Measurements from ENCODE around the gene NUDT9. TPM values are rescaled to one million over a fixed set of nuclear protein-coding genes. Genes with fewer than 3 reads are reported as not detected.
A peak's percentile ranks its signal among the peaks of the same experiment; 100 is the strongest.
"Not testable (repeated sequence)": the region's sequence is repeated elsewhere in the genome, so short reads cannot be mapped to it uniquely, and the experiment has no call there.

NUDT9 gene
- total RNA-seq, 1 experiment from 2014 or later = 28.7 TPM

DNA sequence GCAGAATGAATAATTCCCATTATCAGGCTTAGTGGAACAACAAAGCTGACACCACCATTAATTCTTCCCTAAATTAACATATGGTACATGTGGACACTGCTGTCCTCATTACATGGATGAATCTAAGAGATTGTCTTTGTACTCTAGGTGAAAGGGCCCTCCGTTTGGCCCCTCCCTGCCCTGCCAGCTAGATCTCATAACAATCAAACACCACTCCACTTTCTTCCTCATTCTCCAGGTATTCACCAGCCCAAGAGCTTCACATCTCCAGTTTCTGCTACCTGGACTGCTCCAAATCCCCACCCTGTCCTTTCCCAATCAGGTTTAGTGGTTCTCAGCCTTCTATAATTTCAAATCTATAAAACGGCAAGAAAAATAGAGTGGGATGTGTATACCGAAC, 35.1 kb upstream of the NUDT9 start:
- H3K9me3 Mint-ChIP-seq (ENCODE audit: unreplicated experiment) = peaks cover 12% of the 10 kb centered on the region
- H3K4me3 Mint-ChIP-seq (ENCODE audit: unreplicated experiment) = no peak overlapping the region
- no peak overlapping the region for H3K27ac Mint-ChIP-seq (ENCODE audit: unreplicated experiment)
- TF ChIP-seq, protein P1, sequence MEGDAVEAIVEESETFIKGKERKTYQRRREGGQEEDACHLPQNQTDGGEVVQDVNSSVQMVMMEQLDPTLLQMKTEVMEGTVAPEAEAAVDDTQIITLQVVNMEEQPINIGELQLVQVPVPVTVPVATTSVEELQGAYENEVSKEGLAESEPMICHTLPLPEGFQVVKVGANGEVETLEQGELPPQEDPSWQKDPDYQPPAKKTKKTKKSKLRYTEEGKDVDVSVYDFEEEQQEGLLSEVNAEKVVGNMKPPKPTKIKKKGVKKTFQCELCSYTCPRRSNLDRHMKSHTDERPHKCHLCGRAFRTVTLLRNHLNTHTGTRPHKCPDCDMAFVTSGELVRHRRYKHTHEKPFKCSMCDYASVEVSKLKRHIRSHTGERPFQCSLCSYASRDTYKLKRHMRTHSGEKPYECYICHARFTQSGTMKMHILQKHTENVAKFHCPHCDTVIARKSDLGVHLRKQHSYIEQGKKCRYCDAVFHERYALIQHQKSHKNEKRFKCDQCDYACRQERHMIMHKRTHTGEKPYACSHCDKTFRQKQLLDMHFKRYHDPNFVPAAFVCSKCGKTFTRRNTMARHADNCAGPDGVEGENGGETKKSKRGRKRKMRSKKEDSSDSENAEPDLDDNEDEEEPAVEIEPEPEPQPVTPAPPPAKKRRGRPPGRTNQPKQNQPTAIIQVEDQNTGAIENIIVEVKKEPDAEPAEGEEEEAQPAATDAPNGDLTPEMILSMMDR (IDR thresholded peaks at IDR 0.05; ENCODE audit: insufficient read depth in 1 of 2, low read depth in 1 of 2, low read length in 1 of 2, severe bottlenecking in 1 of 2, unreplicated experiment in 1 of 2) = no peak
- H3K9me3 ChIP-seq = no peaks in the 10 kb centered on the region; the same call in 1 of the 2 replicates
- no peaks in the 10 kb centered on the region for H3K27me3 ChIP-seq (replicated peaks; ENCODE audit: control insufficient read depth, insufficient read depth, low read length)
- H3K4me1 Mint-ChIP-seq (ENCODE audit: low read depth, unreplicated experiment) = peaks cover 25% of the 10 kb centered on the region
- H3K36me3 Mint-ChIP-seq (ENCODE audit: insufficient read depth, unreplicated experiment) = peaks cover 36% of the 10 kb centered on the region
- H3K4me3 ChIP-seq (ENCODE audit: low read depth, low read length) = no peak overlapping the region
- ChIA-PET POLR2A (no interaction called here), CTCF (no interaction called here)
- no peaks in the 10 kb centered on the region for H3K27me3 Mint-ChIP-seq (ENCODE audit: insufficient read depth, unreplicated experiment)
- no peak for DNase-seq
- intact Hi-C loops (cut with micrococcal nuclease; ENCODE audit: unreplicated experiment) = no loop called here
- BruUV-seq (replicated peaks) = no TSS peak
- H3K36me3 ChIP-seq (ENCODE audit: control insufficient read depth, insufficient read depth, low read length) = no peaks in the 10 kb centered on the region; the same call in 1 of the 2 replicates
- peaks cover 9% of the 10 kb centered on the region; the same call in 1 of the 2 replicates for H3K4me1 ChIP-seq

DNA sequence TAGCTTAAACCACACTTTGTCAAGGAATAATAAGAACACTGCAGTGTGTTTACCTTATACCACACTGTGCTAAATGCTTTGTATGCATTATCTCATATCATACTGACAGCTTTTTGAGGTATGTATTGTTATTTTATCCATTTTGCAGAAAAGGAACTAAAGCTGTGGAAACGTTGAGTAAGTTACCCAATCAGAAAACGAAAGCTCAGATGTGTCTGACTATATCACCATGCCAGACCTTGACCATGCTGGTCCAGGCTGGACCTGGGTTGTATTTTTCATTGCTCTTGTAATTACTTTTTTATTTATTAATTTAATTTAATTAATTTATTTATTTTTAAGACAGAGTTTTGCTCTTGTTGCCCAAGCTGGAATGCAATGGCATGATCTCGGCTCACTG, 33.5 kb upstream of the NUDT9 start:
- DNase-seq = no peak
- ChIA-PET POLR2A (no interaction called here), CTCF (no interaction called here)
- H3K9me3 ChIP-seq = no peaks in the 10 kb centered on the region; the same call in 1 of the 2 replicates
- Mint-ChIP-seq H3K4me1 (ENCODE audit: low read depth, unreplicated experiment) (peaks cover 25% of the 10 kb centered on the region), H3K36me3 (ENCODE audit: insufficient read depth, unreplicated experiment) (peaks cover 23% of the 10 kb centered on the region), H3K4me3 (ENCODE audit: unreplicated experiment) (peak overlapping the region; percentile 59), H3K9me3 (ENCODE audit: unreplicated experiment) (peaks cover 12% of the 10 kb centered on the region), H3K27me3 (ENCODE audit: insufficient read depth, unreplicated experiment) (no peaks in the 10 kb centered on the region), H3K27ac (ENCODE audit: unreplicated experiment) (no peak overlapping the region)
- BruUV-seq (replicated peaks) = no TSS peak
- intact Hi-C loops (cut with micrococcal nuclease; ENCODE audit: unreplicated experiment) = no loop called here
- peak overlapping the region; percentile 53 for H3K4me3 ChIP-seq (ENCODE audit: low read depth, low read length)
- TF ChIP-seq, protein P1 (IDR thresholded peaks at IDR 0.05; ENCODE audit: insufficient read depth in 1 of 2, low read depth in 1 of 2, low read length in 1 of 2, severe bottlenecking in 1 of 2, unreplicated experiment in 1 of 2) = no peak
- H3K27me3 ChIP-seq (replicated peaks; ENCODE audit: control insufficient read depth, insufficient read depth, low read length) = no peaks in the 10 kb centered on the region
- no peaks in the 10 kb centered on the region for H3K36me3 ChIP-seq (ENCODE audit: control insufficient read depth, insufficient read depth, low read length)
- peaks cover 11% of the 10 kb centered on the region; the same call in 1 of the 2 replicates for H3K4me1 ChIP-seq

DNA sequence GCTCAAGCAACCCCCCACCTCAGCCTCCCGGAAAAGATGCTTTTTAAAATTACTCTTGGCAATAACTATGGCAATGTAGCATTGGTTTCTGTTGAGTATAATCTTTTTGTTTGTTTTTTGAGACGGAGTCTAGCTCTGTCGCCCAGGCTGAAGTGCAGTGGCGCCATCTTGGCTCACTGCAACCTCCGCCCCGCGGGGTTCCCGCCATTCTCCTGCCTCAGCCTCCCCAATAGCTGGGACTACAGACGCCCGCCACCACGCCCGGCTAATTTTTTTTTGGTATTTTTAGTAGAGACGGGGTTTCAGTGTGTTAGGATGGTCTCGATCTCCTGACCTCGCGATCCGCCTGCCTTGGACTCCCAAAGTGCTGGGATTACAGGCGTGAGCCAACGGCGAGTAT, 32.3 kb upstream of the NUDT9 start:
- CTCF ChIA-PET; H3K27me3 Mint-ChIP-seq (ENCODE audit: insufficient read depth, unreplicated experiment); H3K9me3 Mint-ChIP-seq (ENCODE audit: unreplicated experiment); H3K36me3 ChIP-seq (ENCODE audit: control insufficient read depth, insufficient read depth, low read length); BruUV-seq (replicated peaks); H3K9me3 ChIP-seq; H3K27me3 ChIP-seq (replicated peaks; ENCODE audit: control insufficient read depth, insufficient read depth, low read length): not testable (repeated sequence)
- POLR2A ChIA-PET = interaction anchor here (0.9 to 1.9 kb wide), 2 partner anchors 29 to 32 kb away, joined by 5 to 12 read pairs; partner anchors contain the start of gene NUDT9
- peak overlapping the region; percentile 53 for H3K4me3 ChIP-seq (ENCODE audit: low read depth, low read length)
- peaks cover 23% of the 10 kb centered on the region for H3K4me1 Mint-ChIP-seq (ENCODE audit: low read depth, unreplicated experiment)
- peaks cover 11% of the 10 kb centered on the region; the same call in 1 of the 2 replicates for H3K4me1 ChIP-seq
- intact Hi-C loops (cut with micrococcal nuclease; ENCODE audit: unreplicated experiment) = loop anchor here (5.0 kb wide), 1 partner anchor 72 kb away; no protein-coding TSS in a partner anchor
- H3K4me3 Mint-ChIP-seq (ENCODE audit: unreplicated experiment) = peak overlapping the region; percentile 87
- peak overlapping the region; percentile 92 for H3K27ac Mint-ChIP-seq (ENCODE audit: unreplicated experiment)
- peak in 1 of 2 experiments; percentile 36 for DNase-seq
- peaks cover 20% of the 10 kb centered on the region for H3K36me3 Mint-ChIP-seq (ENCODE audit: insufficient read depth, unreplicated experiment)
